H1 (cell line): ENCODE results near the gene SMOC2. TPM values are rescaled to one million over a fixed set of nuclear protein-coding genes. Genes with fewer than 3 reads are reported as not detected.

Source experiments
- CTCF ChIA-PET: fragments of 300-600 bp; sonication (Branson Sonifier 250); formaldehyde crosslinking; loops from one replicate; lab custom pipeline; 2021; ENCODE audit not compliant: partially characterized antibody; lab: Charles Lee
- POLR2A ChIA-PET: fragments of 300-600 bp; sonication (Branson Sonifier 250); formaldehyde crosslinking; loops from one replicate; lab custom pipeline; 2021; ENCODE audit warnings: inconsistent platforms; ENCODE audit not compliant: partially characterized antibody; lab: Charles Lee
- DNase-seq, 2 experiments: peaks; one replicate each; pipeline versions ENCODE4 v3.0.0 to v3.0.0-alpha.2; 2010 to 2022; ENCODE audit warnings: low spot score in 2 of 2, low read depth in 1 of 2, mixed read lengths in 1 of 2
- FAIRE-seq: peaks from 2 replicates; lab custom pipeline; 2011; peaks lifted over from hg19 to GRCh38; lab: Jason Lieb, UNC
- H2AFZ ChIP-seq: 2 replicates; pipeline ENCODE4 v1.8.1; 2012; ENCODE audit warnings: low read length, inconsistent platforms
- H2AK5ac ChIP-seq: 2 replicates; pipeline ENCODE4 v1.6.1; 2013; ENCODE audit warnings: low read depth, low read length
- H2BK120ac ChIP-seq: replicated peaks from 2 replicates; pipeline ENCODE3; 2013; ENCODE audit warnings: low read depth, low read length, inconsistent platforms
- H2BK12ac ChIP-seq: 2 replicates; pipeline ENCODE4 v1.6.1; 2013; ENCODE audit warnings: low read depth, low read length
- H2BK15ac ChIP-seq: 2 replicates; pipeline ENCODE4 v1.6.1; 2013; ENCODE audit warnings: low read length
- H2BK20ac ChIP-seq: 2 replicates; pipeline ENCODE4 v1.6.1; 2013; ENCODE audit warnings: low read length
- H2BK5ac ChIP-seq: 2 replicates; pipeline ENCODE4 v1.6.1; 2013; ENCODE audit warnings: low read depth, low read length
- H3K14ac ChIP-seq: 2 replicates; pipeline ENCODE4 v1.6.1; 2013; ENCODE audit warnings: inconsistent platforms; ENCODE audit not compliant: insufficient read length
- H3K18ac ChIP-seq: 2 replicates; pipeline ENCODE4 v1.6.1; 2013; ENCODE audit warnings: low read length; ENCODE audit errors: extremely low read depth
- H3K23ac ChIP-seq: 2 replicates; pipeline ENCODE4 v1.6.1; 2013; ENCODE audit warnings: inconsistent platforms; ENCODE audit not compliant: insufficient read length
- H3K23me2 ChIP-seq: 2 replicates; pipeline ENCODE4 v1.6.1; 2013; ENCODE audit warnings: low read depth, low read length
- H3K27ac ChIP-seq: 2 replicates; pipeline ENCODE4 v1.6.1; 2011; ENCODE audit warnings: low read depth, low read length, inconsistent platforms
- H3K27me3 ChIP-seq, 4 experiments: replicated peaks in 1 of 4; 1 replicate in 1 of 4; 2 replicates in 3 of 4; pipeline versions ENCODE4 v1.6.1 to v1.8.1; 2011 to 2013; ENCODE audit warnings: low read length in 3 of 4, mild to moderate bottlenecking in 3 of 4, inconsistent platforms in 2 of 4, mixed read lengths in 2 of 4, moderate library complexity in 1 of 4; ENCODE audit not compliant: control insufficient read depth in 3 of 4, insufficient read depth in 3 of 4; ENCODE audit errors: extremely low read depth in 1 of 4
- H3K36me3 ChIP-seq, 4 experiments: 2 replicates each; pipeline versions ENCODE4 v1.6.1 to v1.8.1; 2011 to 2013; ENCODE audit warnings: mild to moderate bottlenecking in 4 of 4, low read length in 3 of 4, moderate library complexity in 2 of 4, control low read depth in 1 of 4, inconsistent platforms in 1 of 4; ENCODE audit not compliant: insufficient read depth in 4 of 4, control insufficient read depth in 2 of 4
- H3K4ac ChIP-seq: replicated peaks from 2 replicates; pipeline ENCODE3; 2013; ENCODE audit warnings: low read length, low read depth, mixed read lengths, inconsistent platforms; ENCODE audit not compliant: insufficient read length
- H3K4me1 ChIP-seq, 4 experiments: replicated peaks in 1 of 4; 1 replicate in 1 of 4; 2 replicates in 3 of 4; pipeline versions ENCODE4 v1.6.1 to v1.8.1; 2011 to 2013; ENCODE audit warnings: low read length in 3 of 4, inconsistent platforms in 2 of 4, mixed read lengths in 1 of 4; ENCODE audit not compliant: insufficient read depth in 4 of 4, control insufficient read depth in 3 of 4
- H3K4me2 ChIP-seq, 2 experiments: 2 replicates each; pipeline versions ENCODE4 v1.6.1 to v1.8.1; 2011 to 2013; ENCODE audit warnings: low read depth in 2 of 2, low read length in 2 of 2, control low read depth in 1 of 2, inconsistent platforms in 1 of 2, mild to moderate bottlenecking in 1 of 2; ENCODE audit not compliant: insufficient read depth in 1 of 2
- H3K4me3 ChIP-seq, 4 experiments: fragments of 200-600, 300-600 bp in 1 of 4; sonication (generic), shearing (Covaris generic), sonication (Bioruptor Twin) in 1 of 4; 2 replicates each; pipeline versions ENCODE4 v1.5.1 to v1.8.1; 2011 to 2016; ENCODE audit warnings: low read length in 4 of 4, low read depth in 3 of 4, control low read depth in 2 of 4, inconsistent platforms in 2 of 4, mild to moderate bottlenecking in 2 of 4, mixed read lengths in 1 of 4, moderate library complexity in 1 of 4; ENCODE audit not compliant: insufficient read depth in 2 of 4; ENCODE audit errors: extremely low read depth in 1 of 4
- H3K56ac ChIP-seq: replicated peaks from 2 replicates; pipeline ENCODE3; 2013; ENCODE audit warnings: low read depth, mild to moderate bottlenecking, mixed read lengths, low read length, inconsistent platforms; ENCODE audit not compliant: insufficient read length
- H3K79me1 ChIP-seq: 2 replicates; pipeline ENCODE4 v1.6.1; 2013; ENCODE audit warnings: low read depth, low read length, control low read depth
- H3K79me2 ChIP-seq, 2 experiments: 2 replicates each; pipeline versions ENCODE4 v1.6.1 to v1.8.1; 2012 to 2013; ENCODE audit warnings: low read length in 2 of 2, mild to moderate bottlenecking in 2 of 2, inconsistent platforms in 1 of 2; ENCODE audit not compliant: insufficient read depth in 2 of 2, control insufficient read depth in 1 of 2
- H3K9ac ChIP-seq, 4 experiments: replicated peaks in 1 of 4; 1 replicate in 1 of 4; 2 replicates in 3 of 4; pipeline versions ENCODE4 v1.6.1 to v1.8.1; 2011 to 2013; ENCODE audit warnings: low read depth in 3 of 4, low read length in 3 of 4, control low read depth in 2 of 4, mild to moderate bottlenecking in 2 of 4, moderate library complexity in 2 of 4, inconsistent platforms in 1 of 4; ENCODE audit errors: extremely low read depth in 1 of 4
- H3K9me3 ChIP-seq, 2 experiments: 2 replicates each; pipeline versions ENCODE4 v1.6.1 to v1.8.1; 2012 to 2013; ENCODE audit warnings: mild to moderate bottlenecking in 2 of 2, moderate library complexity in 2 of 2, control low read depth in 1 of 2, inconsistent platforms in 1 of 2, low read depth in 1 of 2, low read length in 1 of 2, mixed read lengths in 1 of 2; ENCODE audit not compliant: insufficient read depth in 2 of 2
- H4K20me1 ChIP-seq, 2 experiments: replicated peaks in 1 of 2; 2 replicates each; pipeline versions ENCODE3 to v1.8.1; 2011 to 2013; ENCODE audit warnings: inconsistent platforms in 2 of 2, low read length in 2 of 2, mild to moderate bottlenecking in 1 of 2; ENCODE audit not compliant: insufficient read depth in 2 of 2, control insufficient read depth in 1 of 2
- H4K5ac ChIP-seq: 2 replicates; pipeline ENCODE4 v1.6.1; 2013; ENCODE audit warnings: low read length, low read depth, mixed read lengths, inconsistent platforms; ENCODE audit not compliant: insufficient read length
- H4K8ac ChIP-seq: 2 replicates; pipeline ENCODE4 v1.8.0; 2013; ENCODE audit warnings: mild to moderate bottlenecking, moderate library complexity, low read length, inconsistent platforms; ENCODE audit not compliant: insufficient read depth; ENCODE audit errors: extremely low read depth
- H4K91ac ChIP-seq: replicated peaks from 2 replicates; pipeline ENCODE3; 2013; ENCODE audit warnings: low read length, mixed read lengths, inconsistent platforms; ENCODE audit not compliant: insufficient read length
- POLR2A ChIP-seq, 2 experiments: IDR thresholded peaks; 1 replicate in 1 of 2; 2 replicates in 1 of 2; pipeline ENCODE4 v1.6.1; 2011; ENCODE audit warnings: low read depth in 2 of 2, low read length in 2 of 2, mild to moderate bottlenecking in 2 of 2; ENCODE audit errors: control extremely low read depth in 1 of 2
- SRF ChIP-seq: IDR thresholded peaks from 2 replicates; pipeline ENCODE4 v1.6.1; 2011; ENCODE audit warnings: mild to moderate bottlenecking, low read depth, low read length, moderate library complexity
- WGBS, 2 experiments: shearing (Covaris generic) in 1 of 2; methylation state at CpG; one replicate each; pipeline versions ENCODE4 v1.1.6 to v1.1.7; 2013 to 2015; ENCODE audit warnings: low lambda C conversion rate in 2 of 2, mixed read lengths in 2 of 2, inconsistent platforms in 1 of 2, low coverage in 1 of 2, missing lambda C conversion rate in 1 of 2; ENCODE audit not compliant: insufficient replicate concordance in 2 of 2, insufficient coverage in 1 of 2, insufficient read length in 1 of 2; ENCODE audit errors: extremely low coverage in 1 of 2, missing lambda C conversion rate in 1 of 2; 5-methylcytosine and 5-hydroxymethylcytosine counted together
- polyA plus RNA-seq, 7 experiments: library from polyadenylated mRNA; depleted of rRNA in 3 of 7; stranded (reverse) in 5 of 7; unstranded in 2 of 7; fragments of >200 nt in 5 of 7; fragments of 200-250 nt in 2 of 7; gene quantifications; 1 replicate in 5 of 7; 2 replicates in 1 of 7; 4 replicates in 1 of 7; pipeline versions ENCODE4 v1.2.1 to v1.2.3, GENCODE V29; 2011 to 2013; ENCODE audit warnings: missing spikeins in 2 of 7, mixed read lengths in 2 of 7
- total RNA-seq: library from RNA; stranded (reverse); fragmentation: NEBNext Ultra II Directional; extraction: Animal tissue kit (Norgen Biotek cat#: 25700); gene quantifications from 2 replicates; pipeline ENCODE4 v1.2.1, GENCODE V29; 2021
- TF ChIP-seq, protein P1 (sequence below): IDR thresholded peaks from 2 replicates; pipeline ENCODE4 v1.6.1; 2012; ENCODE audit warnings: inconsistent platforms

The SMOC2 gene
- total and polyA plus RNA-seq, 2 of the 8 experiments (the other 6 are each of a cell fraction or from before 2014, with no cell fraction given): 7.7 to 8.5 TPM

GRCh38 chr6:168550326-168550725, 109.3 kb downstream of the SMOC2 start:
- no peak overlapping the region for H3K4ac ChIP-seq
- no peaks in the 10 kb centered on the region for H3K23me2 ChIP-seq
- CTCF ChIA-PET: interaction anchor here (0.7 kb wide), 1 partner anchor 180 kb away, joined by 3 read pairs; no protein-coding TSS in a partner anchor
- H3K36me3 ChIP-seq: no peaks in the 10 kb centered on the region
- H3K9me3 ChIP-seq: no peaks in the 10 kb centered on the region
- no peak overlapping the region for H3K4me2 ChIP-seq
- H2BK15ac ChIP-seq: no peak overlapping the region
- H4K8ac ChIP-seq: no peak overlapping the region
- no peak overlapping the region for H2BK120ac ChIP-seq
- H3K23ac ChIP-seq: no peak overlapping the region
- H3K4me3 ChIP-seq: no peak overlapping the region
- H4K91ac ChIP-seq: no peak overlapping the region
- no peak overlapping the region for H3K56ac ChIP-seq
- no peak overlapping the region for H3K27ac ChIP-seq
- H3K4me1 ChIP-seq: no peaks in the 10 kb centered on the region
- H2BK20ac ChIP-seq: no peak overlapping the region
- DNase-seq (no peak), FAIRE-seq (no peak)
- POLR2A ChIA-PET: no interaction called here
- no peak overlapping the region for H2AK5ac ChIP-seq
- no peaks in the 10 kb centered on the region for H4K20me1 ChIP-seq
- no peak overlapping the region for H2BK5ac ChIP-seq
- H3K14ac ChIP-seq: no peak overlapping the region
- no peak overlapping the region for H4K5ac ChIP-seq
- H3K27me3 ChIP-seq: no peaks in the 10 kb centered on the region
- no peak overlapping the region for H2BK12ac ChIP-seq
- no peak overlapping the region for H2AFZ ChIP-seq
- WGBS, 2 experiments: 91% methylated on average over 7 of the region's 8 CpGs; no CpG with 5 or more reads in 1 of the 2 experiments
- H3K18ac ChIP-seq: no peak overlapping the region
- no peaks in the 10 kb centered on the region for H3K79me2 ChIP-seq
- H3K79me1 ChIP-seq: no peaks in the 10 kb centered on the region
- no peak overlapping the region for H3K9ac ChIP-seq
- TF ChIP-seq, protein P1, sequence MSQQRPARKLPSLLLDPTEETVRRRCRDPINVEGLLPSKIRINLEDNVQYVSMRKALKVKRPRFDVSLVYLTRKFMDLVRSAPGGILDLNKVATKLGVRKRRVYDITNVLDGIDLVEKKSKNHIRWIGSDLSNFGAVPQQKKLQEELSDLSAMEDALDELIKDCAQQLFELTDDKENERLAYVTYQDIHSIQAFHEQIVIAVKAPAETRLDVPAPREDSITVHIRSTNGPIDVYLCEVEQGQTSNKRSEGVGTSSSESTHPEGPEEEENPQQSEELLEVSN: no peak
- TF ChIP-seq POLR2A (IDR thresholded peaks at IDR 0.05; ENCODE audit: control extremely low read depth in 1 of 2, low read depth in 2 of 2, low read length in 2 of 2) (no peak), SRF (no peak)
